ENCODE measurements around the gene VCL. TPM values are rescaled to one million over a fixed set of nuclear protein-coding genes. Genes with fewer than 3 reads are reported as not detected.
"Not testable (repeated sequence)": the region's sequence is repeated elsewhere in the genome, so short reads cannot be mapped to it uniquely, and the experiment has no call there.

Gene VCL
- total RNA-seq, 1 donor from 2014 or later: 284 TPM

DNA sequence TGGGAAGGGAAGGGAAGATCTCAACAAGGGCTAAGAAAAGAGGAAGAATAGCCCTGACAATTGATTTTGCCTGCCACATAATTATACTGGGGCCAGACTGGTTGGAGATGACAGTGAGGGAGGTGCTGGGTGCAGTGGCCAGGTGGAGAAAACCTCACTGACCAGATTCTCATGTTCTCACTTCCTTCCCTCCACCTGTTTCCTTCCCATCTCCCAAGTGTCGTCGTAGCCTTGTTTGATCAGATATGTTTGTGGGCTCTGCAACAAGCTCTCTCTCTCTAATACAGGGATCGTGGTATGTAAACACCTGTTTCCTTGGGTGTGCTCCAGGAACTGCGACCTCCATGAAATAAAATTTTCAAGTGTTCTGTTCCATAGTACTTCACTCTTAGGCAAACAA lies 60.2 kb downstream of the VCL start:
- no peak for DNase-seq (ENCODE audit: low spot score)
- intact Hi-C loops (cut with DNase I): loop anchor here (5.0 kb wide), 1 partner anchor 61 kb away; the partner anchor contains the start of gene VCL

DNA sequence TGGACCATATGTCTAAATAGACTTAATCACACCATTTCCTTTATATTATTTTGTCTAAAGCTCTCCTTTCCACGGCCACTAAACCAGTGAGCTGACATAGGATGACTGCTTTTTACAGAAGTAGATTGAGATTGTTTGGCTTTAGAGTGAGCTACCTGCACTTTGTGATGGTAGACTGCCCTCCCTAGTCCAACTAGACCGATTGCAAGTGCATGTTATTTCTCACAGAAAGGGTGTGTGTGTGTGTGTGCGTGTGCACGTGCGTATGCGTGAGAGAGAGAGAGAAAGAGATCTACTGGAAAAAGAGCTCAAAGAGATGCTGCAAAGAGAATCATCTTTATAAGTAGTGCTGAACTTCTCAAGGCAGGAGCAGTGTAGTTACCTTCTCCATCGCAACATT lies 60.7 kb downstream of the VCL start:
- intact Hi-C loops (cut with DNase I): loop anchor here (5.0 kb wide), 1 partner anchor 61 kb away; the partner anchor contains the start of gene VCL
- no peak for DNase-seq (ENCODE audit: low spot score)

DNA sequence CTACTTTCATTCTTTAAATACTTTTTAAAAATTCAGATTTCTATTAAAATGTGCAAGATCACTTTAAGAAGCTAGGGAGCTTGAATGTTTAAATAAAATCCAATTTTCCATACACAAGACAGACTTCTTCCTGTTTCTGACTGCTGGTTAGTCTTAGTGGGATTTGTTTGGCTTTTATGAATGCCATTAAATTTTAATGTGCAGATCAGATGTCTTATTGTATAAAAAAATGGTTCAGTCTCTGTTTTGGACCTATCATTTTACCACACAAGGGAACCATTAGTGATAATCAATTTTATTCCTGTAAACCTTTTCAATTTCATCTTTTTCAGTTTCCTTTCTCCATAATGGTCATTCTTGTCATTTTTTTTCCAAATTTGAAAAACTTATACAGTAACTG lies 63.2 kb downstream of the VCL start:
- DNase-seq (ENCODE audit: low spot score): no peak
- intact Hi-C loops (cut with DNase I): no loop called here

DNA sequence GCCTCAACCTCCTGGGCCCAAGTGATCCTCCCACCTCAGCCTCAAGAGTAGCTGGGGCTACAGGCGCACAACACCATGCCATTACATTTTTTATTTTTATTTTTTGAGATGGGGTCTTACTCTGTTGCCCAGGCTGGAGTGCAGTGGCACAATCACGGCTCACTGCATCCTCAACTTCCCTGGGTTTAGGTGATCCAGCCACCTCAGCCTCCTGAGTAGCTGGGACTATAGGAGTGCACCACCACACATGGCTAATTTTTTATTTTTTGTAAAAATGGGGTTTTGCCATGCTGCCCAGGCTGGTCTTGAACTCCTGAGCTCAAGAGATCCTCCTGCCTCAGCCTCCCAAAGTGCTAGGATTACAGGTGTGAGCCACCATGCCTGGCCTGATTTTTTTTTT lies 64.1 kb downstream of the VCL start:
- DNase-seq (ENCODE audit: low spot score); intact Hi-C loops (cut with DNase I): not testable (repeated sequence)

DNA sequence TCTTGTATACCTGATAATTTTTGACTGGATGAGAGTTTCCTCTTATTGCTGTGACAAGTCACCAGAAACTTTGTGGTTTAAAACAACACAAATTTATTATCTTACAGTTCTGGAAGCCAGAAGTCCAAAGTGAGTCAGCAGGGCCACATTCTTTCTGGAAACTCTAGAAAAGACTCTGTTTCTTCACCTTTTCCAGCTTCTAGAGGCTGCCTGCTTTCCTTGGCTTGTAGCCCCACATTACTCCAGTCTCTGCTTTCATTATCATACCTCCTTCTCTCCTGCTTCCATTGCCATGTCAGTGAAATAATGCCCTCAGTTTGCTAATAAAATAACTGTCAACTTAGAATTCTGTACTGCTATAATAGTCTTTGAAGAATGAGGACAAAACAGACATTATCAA lies 65.3 kb downstream of the VCL start:
- intact Hi-C loops (cut with DNase I): no loop called here
- no peak for DNase-seq (ENCODE audit: low spot score)

DNA sequence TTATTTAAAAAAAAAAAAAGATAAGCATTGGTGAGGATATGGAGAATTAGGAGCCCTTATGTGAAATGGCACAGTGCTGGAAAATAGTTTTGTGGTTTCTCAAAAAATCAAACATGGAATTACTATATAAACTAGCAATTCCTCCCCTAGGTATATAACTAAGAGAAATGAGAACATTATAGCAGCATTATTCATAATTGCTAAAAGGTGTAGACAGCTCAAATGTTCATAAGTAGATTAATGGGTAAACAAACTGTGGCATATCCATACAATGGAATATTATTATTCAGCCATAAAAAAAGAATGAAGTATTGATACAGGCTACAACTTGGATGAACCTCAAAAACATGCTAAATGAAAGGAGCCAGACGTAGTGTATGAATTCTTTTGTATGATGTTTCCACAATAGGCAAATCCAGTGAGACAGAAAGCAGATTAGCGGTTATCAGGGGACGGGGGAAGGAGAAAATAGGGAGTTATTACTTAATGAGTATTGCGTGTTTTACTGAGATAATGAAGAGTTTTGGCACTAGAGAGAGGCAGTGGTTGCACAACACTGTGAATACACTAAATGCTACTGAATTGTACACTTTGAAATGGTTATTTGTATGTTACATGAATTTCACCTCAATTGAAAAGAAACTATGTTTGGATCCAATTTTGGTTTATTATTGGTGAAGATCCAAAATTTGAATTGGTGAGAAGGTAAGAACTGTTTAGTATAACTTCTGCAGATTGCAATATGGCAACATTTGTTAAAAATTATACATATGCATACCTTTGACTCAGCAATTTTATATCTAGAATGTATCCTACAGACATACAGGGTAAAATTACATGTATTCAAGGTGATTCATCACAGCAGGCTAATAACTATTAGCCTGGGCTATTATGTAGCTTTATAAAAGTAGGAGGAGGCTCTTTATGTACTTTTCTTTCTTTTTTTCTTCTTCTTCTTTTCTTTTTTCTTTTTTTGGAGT lies 69.7 kb downstream of the VCL start:
- intact Hi-C loops (cut with DNase I): no loop called here

DNA sequence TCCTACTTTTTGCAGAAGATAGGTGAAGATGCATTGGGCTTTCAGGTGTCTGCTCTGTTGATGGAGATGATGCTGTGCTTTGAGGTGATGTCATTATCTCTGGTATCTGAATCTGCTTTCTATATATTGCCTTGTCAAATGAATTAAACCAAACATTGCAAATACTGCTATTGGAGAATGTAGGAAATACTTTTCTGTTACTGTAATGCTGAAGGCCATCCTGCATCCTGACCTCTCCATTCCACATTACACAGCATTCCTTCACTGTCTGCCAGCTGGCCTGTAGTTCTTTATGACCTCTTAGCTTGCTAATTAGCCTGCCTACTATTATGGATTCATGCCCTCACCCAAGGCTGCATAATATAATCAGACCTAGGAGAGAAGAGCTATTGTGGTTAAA lies 73.2 kb downstream of the VCL start:
- intact Hi-C loops (cut with DNase I): no loop called here
- DNase-seq (ENCODE audit: low spot score): no peak

More for the DNA sequence above, 69.7 kb downstream of the VCL start:
- no peak for DNase-seq (ENCODE audit: low spot score)

DNA sequence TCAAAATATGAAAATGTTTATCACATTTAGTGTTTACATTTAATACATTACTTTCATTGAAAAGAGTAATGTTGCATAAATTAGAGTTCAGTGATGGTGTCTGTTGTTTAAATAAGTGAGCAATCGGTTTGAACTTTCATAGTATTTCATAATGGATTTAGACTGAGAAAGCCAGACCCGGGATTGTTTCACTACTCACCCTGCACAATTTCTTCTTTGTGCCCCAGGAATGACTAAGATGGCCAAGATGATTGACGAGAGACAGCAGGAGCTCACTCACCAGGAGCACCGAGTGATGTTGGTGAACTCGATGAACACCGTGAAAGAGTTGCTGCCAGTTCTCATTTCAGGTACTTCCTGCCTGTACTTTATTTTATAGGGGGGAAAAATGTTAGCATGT lies 74.6 kb downstream of the VCL start:
- intact Hi-C loops (cut with DNase I): no loop called here
- no peak for DNase-seq (ENCODE audit: low spot score)

DNA sequence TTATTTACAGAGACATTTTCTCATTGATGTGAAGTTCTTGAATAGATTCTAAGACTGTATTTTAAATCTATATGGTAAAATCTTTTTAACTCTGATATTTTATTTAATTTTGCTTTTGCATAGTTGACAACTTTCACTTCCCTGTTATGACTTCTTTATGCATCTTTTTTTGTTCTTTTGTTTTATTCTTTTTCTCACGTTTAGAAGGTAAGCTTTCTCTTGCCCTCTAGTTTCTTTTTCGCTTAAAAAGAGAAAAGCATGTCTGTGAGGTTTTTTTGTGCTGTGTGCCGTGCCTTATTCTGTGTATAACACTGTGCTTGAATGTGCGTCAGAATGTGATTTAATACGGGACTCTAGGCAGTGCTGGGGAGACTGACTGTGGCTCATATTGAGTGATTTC lies 78.0 kb downstream of the VCL start:
- intact Hi-C loops (cut with DNase I): loop anchor here (5.0 kb wide), 1 partner anchor 79 kb away; the partner anchor contains the start of gene VCL
- no peak for DNase-seq (ENCODE audit: low spot score)

DNA sequence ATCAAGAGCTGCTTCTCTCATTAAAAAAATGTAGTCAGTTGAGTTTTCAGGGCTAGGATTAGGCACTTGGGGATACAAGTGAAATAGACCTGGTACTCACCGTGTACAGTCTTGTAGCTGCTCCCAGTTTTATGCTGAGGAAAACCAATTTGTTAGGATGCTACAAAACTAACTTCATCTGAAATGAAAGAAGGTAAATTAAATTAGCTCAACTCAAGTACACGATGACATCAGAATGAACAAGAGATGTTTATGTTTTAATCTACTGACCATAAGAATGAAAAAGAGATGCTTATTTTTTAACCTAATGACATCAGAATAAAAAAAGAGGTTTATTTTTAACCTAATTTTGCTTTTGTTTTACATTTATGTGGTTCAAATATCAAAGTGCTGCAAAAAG lies 79.0 kb downstream of the VCL start:
- no peak for DNase-seq (ENCODE audit: low spot score)
- intact Hi-C loops (cut with DNase I): loop anchor here (5.0 kb wide), 1 partner anchor 80 kb away; the partner anchor contains the start of gene VCL

DNA sequence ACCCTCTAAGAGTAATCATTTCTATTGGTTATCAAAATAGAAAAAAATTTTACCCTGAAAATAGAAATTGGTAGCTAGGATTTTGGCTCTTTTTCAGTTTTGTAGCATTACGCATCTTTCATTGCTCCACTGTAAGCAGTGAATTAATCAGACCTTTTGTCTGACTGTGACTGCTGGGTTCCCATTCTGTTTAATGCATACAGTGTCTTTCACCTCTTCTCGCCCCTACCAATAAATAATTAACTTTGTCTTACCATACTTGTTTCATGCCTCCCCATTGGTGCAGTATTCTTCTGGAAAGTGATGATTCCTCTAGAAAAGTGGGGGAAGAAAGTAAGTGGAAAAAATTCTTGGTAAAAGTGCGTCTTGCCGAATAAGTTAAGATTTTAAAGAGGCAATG lies 79.5 kb downstream of the VCL start:
- intact Hi-C loops (cut with DNase I): loop anchor here (5.0 kb wide), 1 partner anchor 80 kb away; the partner anchor contains the start of gene VCL

DNA sequence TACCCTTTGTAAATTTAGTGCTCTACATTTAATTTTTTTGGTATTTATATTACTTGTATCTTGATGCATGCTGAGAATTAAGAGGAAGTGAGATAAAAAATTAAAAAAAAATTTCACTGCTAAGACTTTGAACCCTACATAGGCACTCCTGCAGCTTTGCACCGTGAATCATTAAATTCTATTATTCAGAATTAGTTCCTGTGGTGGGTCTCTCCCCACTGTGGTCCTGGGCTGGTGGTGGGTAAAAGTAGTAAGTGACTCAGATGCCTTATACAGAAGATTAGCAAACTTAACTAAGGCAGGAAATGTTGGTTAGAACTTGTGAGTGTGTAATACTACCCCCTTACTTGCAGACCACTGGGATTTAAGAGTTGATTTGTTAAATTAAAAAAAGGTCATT lies 80.1 kb downstream of the VCL start:
- DNase-seq (ENCODE audit: low spot score): no peak
- intact Hi-C loops (cut with DNase I): loop anchor here (5.0 kb wide), 1 partner anchor 81 kb away; the partner anchor contains the start of gene VCL

More for the DNA sequence above, 79.5 kb downstream of the VCL start:
- no peak for DNase-seq (ENCODE audit: low spot score)

DNA sequence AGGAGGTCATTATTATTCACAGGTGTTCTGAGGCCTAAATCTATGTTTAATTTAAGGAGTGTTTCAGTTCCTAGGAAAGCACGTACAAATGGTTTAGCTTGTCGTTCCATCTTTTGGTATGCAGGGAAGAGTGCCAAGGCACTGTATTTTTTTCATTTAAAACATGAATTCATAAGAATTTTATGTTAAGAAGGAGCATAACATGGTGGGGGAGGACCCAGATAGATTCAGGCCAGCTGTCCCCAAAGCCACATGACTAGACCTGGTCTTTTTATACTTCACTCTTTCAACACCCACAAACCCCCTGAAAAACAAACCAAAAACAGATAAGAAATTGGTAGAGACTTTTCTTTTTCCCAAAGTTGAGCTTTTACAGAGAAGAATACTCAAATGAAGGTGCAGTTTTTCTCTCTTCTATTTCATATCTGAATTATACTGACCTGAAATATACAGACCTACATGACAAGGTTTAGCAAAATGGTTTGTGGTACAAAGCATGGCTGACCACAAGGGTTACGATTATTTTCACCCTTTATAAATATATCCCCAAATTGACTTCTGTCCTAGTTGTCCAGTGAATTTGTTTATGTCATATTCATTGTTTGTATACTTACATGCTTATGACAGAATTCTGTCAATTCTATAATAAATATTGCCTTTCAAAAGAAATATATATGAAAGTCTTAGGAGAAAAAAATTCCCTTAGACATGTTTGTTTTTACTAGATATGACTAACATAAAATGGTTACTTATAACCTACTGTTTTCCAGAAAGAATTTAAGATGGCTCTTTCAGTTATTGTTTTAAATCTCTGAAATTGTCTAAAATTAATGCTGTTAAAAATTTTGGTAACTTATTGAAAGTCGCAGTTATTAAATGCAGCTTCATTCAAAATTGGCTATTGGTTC lies 81.4 kb downstream of the VCL start:
- DNase-seq (ENCODE audit: low spot score): no peak
- intact Hi-C loops (cut with DNase I): loop anchor here (5.0 kb wide), 1 partner anchor 82 kb away; the partner anchor contains the start of gene VCL

DNA sequence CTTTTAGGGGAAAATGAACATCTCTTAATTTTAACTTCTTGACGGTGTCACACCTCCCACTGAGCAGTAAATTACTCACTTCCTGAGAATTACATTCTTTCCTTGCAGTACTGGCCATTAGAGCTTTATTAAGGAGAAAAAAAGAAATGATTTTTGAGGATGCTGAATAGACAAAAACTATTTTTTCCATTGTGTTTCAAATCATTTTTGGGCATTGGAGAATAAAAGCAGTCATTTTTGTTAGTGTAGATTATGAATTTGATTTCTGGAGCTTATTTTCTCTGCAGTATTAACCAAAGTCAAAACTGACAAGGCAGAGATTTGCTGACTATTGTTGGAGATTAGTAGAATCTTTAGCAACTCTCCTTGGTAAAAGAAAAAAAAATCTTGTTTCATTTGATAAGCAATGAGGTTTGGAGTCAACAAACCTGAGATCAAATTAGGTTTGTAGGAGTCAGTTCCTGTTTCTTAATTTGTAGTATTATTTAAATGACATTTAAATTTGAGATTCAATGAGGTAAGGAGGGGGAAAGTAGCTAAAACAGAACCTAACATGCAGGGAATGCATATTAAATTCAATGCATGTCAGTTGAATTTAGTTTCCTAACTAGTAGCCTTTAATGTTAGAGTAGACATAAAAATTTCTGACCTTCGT lies 82.1 kb downstream of the VCL start:
- no peak for DNase-seq (ENCODE audit: low spot score)
- intact Hi-C loops (cut with DNase I): loop anchor here (2.0 to 10.0 kb wide), 3 partner anchors 83 to 193 kb away; partner anchors contain the start of gene VCL

DNA sequence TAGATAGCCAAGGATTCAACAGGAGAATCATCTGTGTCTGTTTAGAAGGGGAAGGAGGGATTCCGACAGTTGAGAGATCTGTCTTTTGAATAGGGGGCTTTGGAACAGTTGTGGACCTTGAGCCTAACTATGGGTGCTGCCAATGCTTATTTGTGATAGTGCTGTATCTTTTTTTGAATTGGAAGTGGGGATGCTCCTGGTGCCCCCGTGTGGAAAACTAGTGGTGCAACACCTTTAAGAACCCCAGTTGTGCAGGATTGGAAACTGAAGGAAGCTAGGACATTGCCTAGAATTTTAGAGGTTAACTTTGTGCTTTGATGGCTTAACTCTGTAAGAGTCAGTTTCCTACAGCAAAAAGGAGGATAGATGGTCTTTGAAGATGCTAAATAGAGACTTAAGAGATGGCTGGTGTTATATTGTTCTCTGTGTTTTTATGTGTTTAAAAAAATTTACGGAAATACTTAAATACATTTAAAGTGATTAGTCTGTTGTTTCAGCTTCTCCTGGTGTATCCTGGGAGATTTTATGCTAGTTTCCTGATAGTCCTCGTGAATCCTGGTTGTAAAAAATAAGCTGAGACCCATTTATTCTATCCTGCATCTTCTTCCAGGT lies 83.4 kb downstream of the VCL start:
- no peak for DNase-seq (ENCODE audit: low spot score)
- intact Hi-C loops (cut with DNase I): loop anchor here (2.0 to 10.0 kb wide), 2 partner anchors 136 to 194 kb away; no protein-coding TSS in a partner anchor

DNA sequence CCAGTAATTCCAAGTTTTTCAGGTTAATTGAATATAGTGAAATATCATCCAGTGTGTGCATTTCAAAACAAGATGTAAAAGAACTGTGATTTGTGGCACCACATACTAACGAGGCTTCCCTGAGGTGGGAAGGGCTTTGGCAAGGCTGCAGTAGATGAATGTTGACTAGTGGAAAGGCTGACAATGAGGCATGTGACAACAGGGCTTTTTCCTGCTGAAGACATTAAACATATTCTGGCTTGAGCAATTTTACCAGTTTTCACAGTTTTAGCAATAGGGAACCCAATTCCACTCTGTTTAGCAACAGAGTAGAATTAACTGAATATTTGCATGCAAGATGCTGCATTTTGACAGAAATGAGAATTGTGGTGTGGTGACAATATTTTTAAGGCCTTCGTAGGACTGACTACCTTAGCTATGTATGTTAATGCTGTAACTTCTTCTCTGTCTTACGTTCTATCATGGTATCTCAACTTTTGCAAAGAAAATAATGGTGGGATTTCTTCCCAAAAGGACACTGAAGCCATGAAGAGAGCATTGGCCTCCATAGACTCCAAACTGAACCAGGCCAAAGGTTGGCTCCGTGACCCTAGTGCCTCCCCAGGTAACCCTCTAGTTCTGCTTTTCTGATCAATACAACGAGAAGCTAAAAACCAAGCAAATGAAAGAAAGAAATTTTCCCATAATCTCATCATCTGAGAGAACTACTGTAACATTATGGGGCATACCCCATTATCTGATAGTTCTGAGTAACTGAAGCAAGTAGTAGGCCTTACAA lies 84.2 kb downstream of the VCL start:
- no peak for DNase-seq (ENCODE audit: low spot score)
- intact Hi-C loops (cut with DNase I): loop anchor here (2.0 to 10.0 kb wide), 2 partner anchors 137 to 195 kb away; no protein-coding TSS in a partner anchor

DNA sequence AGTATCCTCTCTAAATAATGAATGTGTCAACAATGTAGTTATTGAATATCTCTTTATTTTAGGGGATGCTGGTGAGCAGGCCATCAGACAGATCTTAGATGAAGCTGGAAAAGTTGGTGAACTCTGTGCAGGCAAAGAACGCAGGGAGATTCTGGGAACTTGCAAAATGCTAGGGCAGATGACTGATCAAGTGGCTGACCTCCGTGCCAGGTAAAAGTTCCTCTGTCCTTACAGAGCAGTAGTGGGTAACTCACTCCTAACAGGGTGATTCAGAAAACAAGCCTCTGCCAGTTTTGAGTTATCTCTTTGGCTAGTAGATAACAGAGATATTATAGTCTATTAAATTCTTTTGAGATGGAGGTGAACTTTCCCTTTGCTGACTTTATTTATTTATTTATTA lies 85.4 kb downstream of the VCL start:
- intact Hi-C loops (cut with DNase I): loop anchor here (10.0 kb wide), 1 partner anchor 139 kb away; no protein-coding TSS in a partner anchor
- DNase-seq (ENCODE audit: low spot score): no peak

DNA sequence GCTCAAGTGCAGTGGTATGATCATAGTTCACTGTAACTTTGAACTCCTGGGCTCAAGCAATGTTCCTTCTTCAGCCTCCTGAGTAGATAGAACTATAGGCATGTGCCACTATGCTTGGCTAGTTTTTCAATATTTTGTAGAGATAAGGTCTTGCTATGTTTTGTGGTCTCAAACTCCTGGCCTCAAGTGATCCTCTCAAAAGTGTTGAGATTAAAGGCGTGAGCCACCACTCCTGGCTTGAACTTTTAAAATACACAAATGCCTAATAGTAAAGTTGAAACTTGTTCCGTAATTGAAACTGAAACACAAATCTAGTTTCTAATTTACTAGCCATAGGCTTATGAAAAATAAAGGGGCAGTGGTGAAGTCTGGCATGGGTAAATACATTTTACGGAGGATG lies 87.0 kb downstream of the VCL start:
- DNase-seq (ENCODE audit: low spot score): no peak
- intact Hi-C loops (cut with DNase I): loop anchor here (10.0 kb wide), 1 partner anchor 140 kb away; no protein-coding TSS in a partner anchor
